Bronchial epithelial cell (primary cell): ENCODE measurements around the gene FGFR2. TPM values are rescaled to one million over a fixed set of nuclear protein-coding genes. Genes with fewer than 3 reads are reported as not detected.

Experiments
- DNase-seq: peaks from one replicate; pipeline ENCODE4 v3.0.0-alpha.2; 2010; ENCODE audit warnings: low read depth
- FAIRE-seq: peaks from 2 replicates; lab custom pipeline; 2011; peaks lifted over from hg19 to GRCh38; lab: Jason Lieb, UNC
- H3K27me3 ChIP-seq: 2 replicates; pipeline ENCODE4 v1.5.1; 2011; ENCODE audit warnings: low read length; ENCODE audit not compliant: control insufficient read depth, insufficient read depth
- H3K36me3 ChIP-seq: 2 replicates; pipeline ENCODE4 v1.5.1; 2011; ENCODE audit warnings: low read length; ENCODE audit not compliant: control insufficient read depth, insufficient read depth
- H3K4me3 ChIP-seq: 2 replicates; pipeline ENCODE4 v1.5.1; 2011; ENCODE audit warnings: mild to moderate bottlenecking, low read depth, low read length, control low read depth
- total RNA-seq: library from RNA; depleted of rRNA; stranded (reverse); fragments of >200 nt; gene quantifications from 2 replicates; pipeline ENCODE4 v1.2.1, GENCODE V29; 2014
- TF ChIP-seq, protein P1 (sequence below): IDR thresholded peaks from 2 replicates; pipeline ENCODE4 v1.5.1; 2011; ENCODE audit warnings: mild to moderate bottlenecking, moderate library complexity, low read length, control low read depth, inconsistent platforms; ENCODE audit not compliant: insufficient read depth, severe bottlenecking

FGFR2 gene
- total RNA-seq, 1 donor from 2014 or later: 16.8 TPM

DNA sequence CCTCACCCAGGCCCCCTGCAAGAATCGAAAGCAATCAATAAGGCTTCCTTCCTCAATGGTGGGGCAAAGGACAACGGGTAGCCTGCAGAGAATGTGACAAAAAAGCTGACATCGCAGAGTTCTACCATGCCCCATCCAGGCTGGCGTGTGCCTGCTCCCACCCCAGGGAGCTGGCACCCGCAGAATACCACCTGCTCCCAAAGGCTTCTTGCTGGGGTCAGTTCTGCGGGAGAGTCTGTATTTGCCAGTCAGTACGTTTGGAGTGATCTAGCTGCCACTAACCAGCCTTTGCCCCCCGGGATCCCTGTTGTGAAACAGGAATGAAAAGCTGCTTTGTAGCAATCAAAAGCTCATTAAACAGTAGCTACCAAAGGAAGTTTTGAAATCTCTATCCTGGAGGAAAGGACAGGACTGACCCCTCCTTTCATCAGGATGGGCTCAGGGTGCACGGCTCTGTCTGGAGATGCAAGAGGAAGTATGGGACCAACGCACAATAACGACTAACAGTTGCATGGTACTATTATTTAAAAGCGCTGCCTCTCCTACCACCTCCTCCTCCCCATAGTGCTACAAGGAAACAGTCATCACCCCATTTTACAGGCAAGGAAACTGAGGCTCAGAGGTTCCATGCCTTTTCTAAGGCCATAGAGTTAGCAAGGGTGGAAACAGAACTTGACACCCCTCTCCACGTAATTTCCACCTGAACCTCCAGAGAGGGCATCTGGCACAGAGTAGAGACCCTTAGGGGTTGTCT lies 67.0 kb downstream of the FGFR2 start:
- DNase-seq (no peak), FAIRE-seq (peak; percentile 68)
- TF ChIP-seq, protein P1, sequence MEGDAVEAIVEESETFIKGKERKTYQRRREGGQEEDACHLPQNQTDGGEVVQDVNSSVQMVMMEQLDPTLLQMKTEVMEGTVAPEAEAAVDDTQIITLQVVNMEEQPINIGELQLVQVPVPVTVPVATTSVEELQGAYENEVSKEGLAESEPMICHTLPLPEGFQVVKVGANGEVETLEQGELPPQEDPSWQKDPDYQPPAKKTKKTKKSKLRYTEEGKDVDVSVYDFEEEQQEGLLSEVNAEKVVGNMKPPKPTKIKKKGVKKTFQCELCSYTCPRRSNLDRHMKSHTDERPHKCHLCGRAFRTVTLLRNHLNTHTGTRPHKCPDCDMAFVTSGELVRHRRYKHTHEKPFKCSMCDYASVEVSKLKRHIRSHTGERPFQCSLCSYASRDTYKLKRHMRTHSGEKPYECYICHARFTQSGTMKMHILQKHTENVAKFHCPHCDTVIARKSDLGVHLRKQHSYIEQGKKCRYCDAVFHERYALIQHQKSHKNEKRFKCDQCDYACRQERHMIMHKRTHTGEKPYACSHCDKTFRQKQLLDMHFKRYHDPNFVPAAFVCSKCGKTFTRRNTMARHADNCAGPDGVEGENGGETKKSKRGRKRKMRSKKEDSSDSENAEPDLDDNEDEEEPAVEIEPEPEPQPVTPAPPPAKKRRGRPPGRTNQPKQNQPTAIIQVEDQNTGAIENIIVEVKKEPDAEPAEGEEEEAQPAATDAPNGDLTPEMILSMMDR: no peak
- no peaks in the 10 kb centered on the region for H3K36me3 ChIP-seq
- H3K4me3 ChIP-seq: no peak overlapping the region
- no peaks in the 10 kb centered on the region for H3K27me3 ChIP-seq

DNA sequence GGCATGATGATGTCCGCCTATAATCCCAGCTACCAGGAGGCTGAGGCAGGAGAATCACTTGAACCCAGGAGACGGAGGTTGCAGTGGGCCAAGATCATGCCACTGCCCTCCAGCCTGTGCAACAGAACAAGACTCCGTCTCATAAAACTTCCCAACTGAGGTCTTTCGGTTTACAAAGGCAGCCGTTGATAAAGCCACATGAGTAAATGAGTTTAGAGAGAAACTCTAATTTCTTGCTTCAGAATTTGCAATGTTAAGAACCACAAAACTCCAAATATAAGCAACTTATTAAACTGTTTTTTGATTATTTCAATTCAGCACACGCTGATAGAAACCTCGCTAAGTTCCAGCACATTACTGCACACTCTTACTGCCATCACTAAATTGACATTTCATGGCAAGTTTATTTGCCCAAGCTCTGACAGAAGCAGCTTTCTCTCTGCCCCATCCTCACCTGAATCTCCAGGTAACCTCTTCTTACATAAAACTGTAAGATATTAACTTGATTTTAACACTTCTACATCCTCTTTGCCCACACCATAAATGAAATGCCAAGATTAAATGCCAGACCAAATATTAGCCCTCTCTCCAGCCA lies 67.7 kb downstream of the FGFR2 start:
- no peak for DNase-seq
- Histone ChIP-seq H3K4me3 (no peak overlapping the region), H3K27me3 (no peaks in the 10 kb centered on the region), H3K36me3 (no peaks in the 10 kb centered on the region)
- TF ChIP-seq, protein P1: no peak
- FAIRE-seq: no peak

DNA sequence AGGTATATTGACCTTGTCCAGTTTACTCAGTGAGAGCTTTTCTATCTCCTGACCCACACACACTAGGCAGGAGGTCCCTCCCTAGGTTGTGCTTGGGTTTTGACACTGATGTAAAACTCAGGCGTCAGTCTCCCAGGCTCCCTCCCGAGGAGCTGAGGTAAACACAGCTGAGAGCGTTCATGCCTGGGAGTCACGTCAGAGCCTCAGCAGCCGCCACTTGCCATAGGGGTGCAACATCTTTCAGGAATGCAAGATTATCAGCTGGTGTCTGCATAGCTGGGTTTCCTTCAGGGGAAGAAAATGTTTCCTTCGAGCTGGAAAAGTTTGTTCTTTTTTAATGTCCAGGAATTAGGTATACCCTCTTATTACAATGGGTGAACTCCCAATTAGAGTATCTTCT lies 70.6 kb downstream of the FGFR2 start:
- FAIRE-seq: peak; percentile 87
- no peaks in the 10 kb centered on the region for H3K27me3 ChIP-seq
- peak; percentile 78 for DNase-seq

GRCh38 chr10:121526801-121527221 lies 71.4 kb downstream of the FGFR2 start:
- TF ChIP-seq, protein P1: no peak
- H3K36me3 ChIP-seq: no peaks in the 10 kb centered on the region
- FAIRE-seq (no peak), DNase-seq (no peak)
- no peak overlapping the region for H3K4me3 ChIP-seq
- no peaks in the 10 kb centered on the region for H3K27me3 ChIP-seq

More for the DNA sequence above, 70.6 kb downstream of the FGFR2 start:
- Histone ChIP-seq H3K4me3 (no peak overlapping the region), H3K36me3 (no peaks in the 10 kb centered on the region)
- TF ChIP-seq, protein P1: no peak

DNA sequence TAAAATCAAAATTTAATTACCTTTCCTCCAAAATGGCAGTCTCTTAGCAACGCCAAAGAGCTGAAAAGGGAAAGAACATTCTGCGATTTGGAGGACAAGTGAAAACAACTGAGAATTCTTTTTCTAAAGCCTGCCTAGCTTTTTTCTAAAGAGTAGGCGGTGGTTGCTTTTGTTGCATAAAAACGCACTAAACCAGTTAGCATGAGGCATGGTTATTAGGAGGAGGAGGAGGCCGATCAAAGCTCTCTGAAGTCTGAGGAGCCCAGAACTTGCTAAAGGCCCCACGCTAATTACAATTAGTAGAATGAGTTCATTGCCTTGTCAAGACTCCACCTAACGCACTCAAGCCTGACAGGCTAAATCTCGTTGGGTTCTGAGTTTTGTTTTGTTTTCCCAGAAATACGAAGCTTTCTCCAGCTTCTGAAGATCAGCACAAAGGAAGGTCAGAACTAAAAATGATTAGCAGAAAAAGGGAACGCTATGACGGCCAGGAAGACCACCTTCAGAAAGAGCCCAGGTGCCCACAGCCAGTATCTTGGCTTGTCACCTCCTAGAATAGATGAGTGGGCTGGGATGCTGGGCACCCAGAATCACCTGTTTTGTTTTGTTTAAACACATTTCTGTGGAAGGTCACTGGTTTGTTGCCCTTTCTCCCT lies 72.0 kb downstream of the FGFR2 start:
- Histone ChIP-seq H3K36me3 (no peaks in the 10 kb centered on the region), H3K27me3 (no peaks in the 10 kb centered on the region), H3K4me3 (no peak overlapping the region)
- DNase-seq: no peak
- peak; percentile 40 for FAIRE-seq
- TF ChIP-seq, protein P1: no peak
